Activated CD4-positive, alpha-beta T cell treated with anti-CD3 and anti-CD28 coated beads, Interleukin-10, Interleukin-2, amounts not matched to agents 100 ng/mL and 50 ng/mL, durations not matched to agents 16 hours and 8 hours (primary cell): ENCODE data around the gene IMPA2.

Experiments used
- DNase-seq: peaks from one replicate; pipeline ENCODE4 v3.0.0-alpha.2; 2020

Gene IMPA2

GRCh38 chr18:11991021-11991795 is 9.9 kb downstream of the IMPA2 start:
- peak; percentile 13 for DNase-seq

GRCh38 chr18:11992096-11992790 is 10.9 kb downstream of the IMPA2 start:
- no peak for DNase-seq

- no peak for DNase-seq
These were observed 12.1 kb downstream of the IMPA2 start for GRCh38 chr18:11993264-11993916.

- DNase-seq: no peak
These were observed 13.0 kb downstream of the IMPA2 start for GRCh38 chr18:11994336-11994702.

GRCh38 chr18:11994703-11995444 is 13.6 kb downstream of the IMPA2 start:
- no peak for DNase-seq

GRCh38 chr18:11995445-11996189 is 14.3 kb downstream of the IMPA2 start:
- DNase-seq: peak; percentile 60

- DNase-seq: no peak
These were observed 15.0 kb downstream of the IMPA2 start for GRCh38 chr18:11996190-11996754.

- no peak for DNase-seq
These were observed 15.6 kb downstream of the IMPA2 start for GRCh38 chr18:11996907-11997306.

GRCh38 chr18:11997466-11997865 is 16.2 kb downstream of the IMPA2 start:
- DNase-seq: no peak

GRCh38 chr18:11998193-11998592 is 16.9 kb downstream of the IMPA2 start:
- DNase-seq: no peak

GRCh38 chr18:11999429-11999828 is 18.1 kb downstream of the IMPA2 start:
- DNase-seq: no peak

- no peak for DNase-seq
These were observed 18.9 kb downstream of the IMPA2 start for GRCh38 chr18:12000072-12000659.

GRCh38 chr18:12001421-12001820 is 20.1 kb downstream of the IMPA2 start:
- DNase-seq: no peak

- DNase-seq: no peak
These were observed 22.6 kb downstream of the IMPA2 start for GRCh38 chr18:12003894-12004293.

- peak; percentile 59 for DNase-seq
These were observed 24.5 kb downstream of the IMPA2 start for GRCh38 chr18:12005538-12006487.

GRCh38 chr18:12006488-12006840 is 25.2 kb downstream of the IMPA2 start:
- no peak for DNase-seq

- no peak for DNase-seq
These were observed 25.8 kb downstream of the IMPA2 start for GRCh38 chr18:12007063-12007462.

GRCh38 chr18:12008181-12008767 is 27.0 kb downstream of the IMPA2 start:
- DNase-seq: no peak

- DNase-seq: no peak
These were observed 27.7 kb downstream of the IMPA2 start for GRCh38 chr18:12008842-12009580.
